GM23338 (cell line): ENCODE data around the gene ELFN2. TPM values are rescaled to one million over a fixed set of nuclear protein-coding genes. Genes with fewer than 3 reads are reported as not detected.

Source experiments
- ATAC-seq: fragments of 200-7000 bp; cut with Tn5 transposase; 3 replicates; pipeline ENCODE4 v1.9.1; 2020
- DNase-seq: peaks from one replicate; pipeline ENCODE4 v3.0.0-alpha.2; 2015; ENCODE audit warnings: low spot score
- H2AFZ ChIP-seq: fragments of 200-600 bp; sonication (generic); 2 replicates; pipeline ENCODE4 v1.8.0; 2016; ENCODE audit warnings: antibody characterized with exemption, mild to moderate bottlenecking, moderate library complexity
- H3F3A ChIP-seq: fragments of 200-600 bp; sonication (generic); replicated peaks from 2 replicates; pipeline ENCODE4 v1.8.0; 2017; ENCODE audit warnings: antibody characterized with exemption, mixed run types, low read depth
- H3K27ac ChIP-seq: fragments of 200-600 bp; sonication (generic); 2 replicates; pipeline ENCODE4 v1.6.1; 2016; ENCODE audit warnings: low read depth
- H3K27me3 ChIP-seq: fragments of 200-600 bp; sonication (generic); 2 replicates; pipeline ENCODE4 v1.8.0; 2016; ENCODE audit warnings: mild to moderate bottlenecking, mixed run types, moderate library complexity; ENCODE audit not compliant: insufficient read depth
- H3K36me3 ChIP-seq: fragments of 200-600 bp; sonication (generic); 2 replicates; pipeline ENCODE4 v1.8.0; 2016; ENCODE audit warnings: mild to moderate bottlenecking; ENCODE audit not compliant: insufficient read depth
- H3K4me1 ChIP-seq: fragments of 200-600 bp; sonication (generic); 2 replicates; pipeline ENCODE4 v1.8.0; 2016; ENCODE audit warnings: mild to moderate bottlenecking, moderate library complexity; ENCODE audit not compliant: insufficient read depth
- H3K4me2 ChIP-seq: fragments of 200-600 bp; sonication (generic); 2 replicates; pipeline ENCODE4 v1.7.1; 2017; ENCODE audit warnings: mixed run types
- H3K4me3 ChIP-seq: fragments of 200-600 bp; sonication (generic); 2 replicates; pipeline ENCODE4 v1.6.1; 2016; ENCODE audit warnings: mixed run types
- H3K79me2 ChIP-seq: fragments of 200-600 bp; sonication (generic); replicated peaks from 2 replicates; pipeline ENCODE4 v1.8.0; 2017; ENCODE audit warnings: mild to moderate bottlenecking; ENCODE audit not compliant: insufficient read depth
- H3K9me2 ChIP-seq: fragments of 200-600 bp; sonication (generic); 2 replicates; pipeline ENCODE4 v1.8.0; 2017; ENCODE audit not compliant: insufficient read depth
- H4K20me1 ChIP-seq: fragments of 200-600 bp; sonication (generic); replicated peaks from 2 replicates; pipeline ENCODE4 v1.8.0; 2017; ENCODE audit warnings: mild to moderate bottlenecking; ENCODE audit not compliant: insufficient read depth
- H3K27ac Mint-ChIP-seq: 2 replicates; pipeline ENCODE4 v1.8.0; 2020; ENCODE audit warnings: inconsistent platforms, mild to moderate bottlenecking, moderate library complexity, mixed read lengths
- H3K27me3 Mint-ChIP-seq: 3 replicates; pipeline ENCODE4 v1.8.0; 2022; ENCODE audit warnings: low read depth, mild to moderate bottlenecking, moderate library complexity, mixed read lengths, inconsistent platforms; ENCODE audit not compliant: insufficient read depth, poor library complexity
- H3K36me3 Mint-ChIP-seq: 3 replicates; pipeline ENCODE4 v1.8.0; 2021; ENCODE audit warnings: low read depth, mild to moderate bottlenecking, inconsistent platforms, moderate library complexity, mixed read lengths
- H3K4me1 Mint-ChIP-seq: 3 replicates; pipeline ENCODE4 v1.8.0; 2020; ENCODE audit warnings: mild to moderate bottlenecking, inconsistent platforms, mixed read lengths
- H3K4me3 Mint-ChIP-seq: 3 replicates; pipeline ENCODE4 v1.8.0; 2021; ENCODE audit warnings: moderate library complexity, mild to moderate bottlenecking, inconsistent platforms, mixed read lengths
- H3K9me3 Mint-ChIP-seq: 3 replicates; pipeline ENCODE4 v1.8.0; 2020; ENCODE audit warnings: moderate library complexity, mild to moderate bottlenecking, inconsistent platforms, mixed read lengths
- CREB1 ChIP-seq: fragments of 250-450 bp; sonication (Bioruptor Pico); IDR thresholded peaks from 2 replicates; pipeline ENCODE4 v1.5.0; 2020; ENCODE audit warnings: low read depth, mild to moderate bottlenecking, moderate library complexity
- EZH2 ChIP-seq: fragments of 200-600 bp; sonication (generic); IDR thresholded peaks from one replicate; pipeline ENCODE4 v1.8.0; 2017; ENCODE audit warnings: antibody characterized with exemption, mild to moderate bottlenecking, low read depth; ENCODE audit not compliant: unreplicated experiment
- EZH2phosphoT487 ChIP-seq: fragments of 200-600 bp; sonication (generic); IDR thresholded peaks from one replicate; pipeline ENCODE4 v1.8.1; 2018; ENCODE audit warnings: antibody characterized with exemption; ENCODE audit not compliant: unreplicated experiment
- JUNB ChIP-seq: IDR thresholded peaks from one replicate; pipeline ENCODE4 v1.6.1; 2016; ENCODE audit warnings: antibody characterized with exemption; ENCODE audit not compliant: unreplicated experiment
- NANOG ChIP-seq: IDR thresholded peaks from 2 replicates; pipeline ENCODE4 v1.6.1; 2016; ENCODE audit warnings: antibody characterized with exemption, borderline replicate concordance
- POLR2AphosphoS5 ChIP-seq: IDR thresholded peaks from 2 replicates; pipeline ENCODE4 v1.6.1; 2016; ENCODE audit warnings: antibody characterized with exemption, low read depth
- REST ChIP-seq: IDR thresholded peaks from one replicate; pipeline ENCODE4 v1.6.1; 2018; ENCODE audit warnings: antibody characterized with exemption; ENCODE audit not compliant: unreplicated experiment
- STAT1 ChIP-seq: IDR thresholded peaks from one replicate; pipeline ENCODE4 v1.6.1; 2016; ENCODE audit warnings: antibody characterized with exemption; ENCODE audit not compliant: unreplicated experiment
- ZNF114 ChIP-seq: fragments of 250-450 bp; sonication (Bioruptor Pico); IDR thresholded peaks from 2 replicates; pipeline ENCODE4 v1.5.0; 2020; ENCODE audit warnings: mild to moderate bottlenecking, moderate library complexity
- ZNF331 ChIP-seq: fragments of 250-450 bp; sonication (Bioruptor Pico); IDR thresholded peaks from 2 replicates; pipeline ENCODE4 v1.5.0; 2020; ENCODE audit warnings: low read depth, mild to moderate bottlenecking, moderate library complexity
- polyA plus RNA-seq: library from polyadenylated mRNA; unstranded; fragments of >200 nt; fragmentation: Nextera tagmentation; extraction: Ambion mirVana; gene quantifications from 2 replicates; pipeline ENCODE4 v1.2.1, GENCODE V29; 2016
- total RNA-seq: library from RNA; depleted of rRNA; stranded (reverse); fragments of >200 nt; shearing (Covaris generic); gene quantifications from 2 replicates; pipeline ENCODE4 v1.2.3, GENCODE V29; 2014
- TF ChIP-seq, protein P1 (sequence below): fragments of 250-450 bp; sonication (Bioruptor Pico); IDR thresholded peaks from 2 replicates; pipeline ENCODE4 v1.5.0; 2020; ENCODE audit warnings: mild to moderate bottlenecking, moderate library complexity
- TF ChIP-seq, protein P2 (sequence below): IDR thresholded peaks from 2 replicates; pipeline ENCODE4 v1.6.1; 2016; ENCODE audit warnings: antibody characterized with exemption

Gene ELFN2
- total and polyA plus RNA-seq, 2 experiments from 2014 or later: 0.18 to 0.35 TPM

DNA sequence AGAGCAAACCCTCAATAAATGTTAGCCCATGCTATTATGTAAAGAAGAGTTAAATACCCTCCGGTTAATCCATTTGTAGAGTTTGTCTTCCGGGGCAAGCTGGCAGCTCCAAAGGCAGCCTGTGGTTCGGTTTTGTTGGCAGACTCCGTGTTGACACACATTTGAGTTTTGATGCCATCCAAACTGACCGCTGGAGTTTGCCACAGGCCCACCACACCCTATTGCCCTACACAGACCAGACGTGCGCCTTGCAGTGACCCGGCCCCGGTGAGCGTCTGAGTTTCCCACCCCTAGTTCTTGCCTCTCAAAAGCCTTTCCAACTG is 25.1 kb downstream of the ELFN2 start (continued):
- TF ChIP-seq EZH2: no peak
- TF ChIP-seq EZH2phosphoT487: no peak
- no peak for TF ChIP-seq REST

DNA sequence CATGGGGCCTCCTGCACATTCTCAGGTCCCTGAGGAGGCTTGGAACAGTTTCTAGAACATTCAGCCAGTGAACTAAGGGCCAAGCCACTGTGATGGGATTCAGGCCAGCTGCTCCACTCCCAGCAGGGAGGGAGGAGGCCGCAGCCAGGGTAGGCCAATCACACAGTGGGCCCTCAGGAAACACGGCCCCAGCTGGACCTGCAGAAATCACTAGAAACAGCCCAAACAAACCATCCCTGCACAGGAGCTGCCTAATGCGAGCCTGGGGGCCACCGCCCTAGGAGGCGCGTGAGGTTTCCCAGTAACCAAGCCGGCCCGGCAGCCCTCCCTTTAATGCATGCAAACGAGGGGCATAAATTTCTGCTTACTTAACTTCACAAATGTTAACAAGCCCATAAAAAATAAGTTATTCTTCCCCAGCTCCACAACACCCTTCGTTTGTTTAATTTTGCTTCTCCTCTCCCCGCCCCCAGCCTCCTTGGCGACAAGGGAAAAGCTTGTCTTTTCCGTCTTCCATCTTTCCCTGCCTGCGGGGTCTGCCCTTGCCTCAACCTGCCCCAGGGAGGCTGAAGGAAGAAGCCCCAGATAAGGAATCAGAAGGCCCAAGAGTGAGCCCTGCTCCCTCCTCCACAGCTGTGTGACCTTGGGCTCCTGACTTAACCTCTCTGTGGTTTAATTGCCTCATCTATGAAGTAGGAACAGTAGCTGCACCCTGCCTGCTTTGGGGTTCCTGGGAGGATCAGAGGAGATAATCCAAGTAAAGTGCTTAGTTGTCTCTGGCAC is 25.7 kb downstream of the ELFN2 start:
- Histone ChIP-seq H3K27ac (no peak overlapping the region), H3K36me3 (no peaks in the 10 kb centered on the region), H3F3A (no peaks in the 10 kb centered on the region), H3K4me3 (no peak overlapping the region), H3K9me2 (no peaks in the 10 kb centered on the region), H3K27me3 (no peaks in the 10 kb centered on the region), H3K4me1 (peaks cover 3% of the 10 kb centered on the region; the same call in 1 of the 2 replicates), H4K20me1 (no peaks in the 10 kb centered on the region), H2AFZ (no peak overlapping the region), H3K79me2 (no peaks in the 10 kb centered on the region), H3K4me2 (no peak overlapping the region)
- no peak for ATAC-seq
- Mint-ChIP-seq H3K4me3 (no peak overlapping the region), H3K36me3 (no peaks in the 10 kb centered on the region), H3K27ac (no peak overlapping the region), H3K4me1 (peaks cover 25% of the 10 kb centered on the region), H3K9me3 (no peaks in the 10 kb centered on the region), H3K27me3 (peaks cover 10% of the 10 kb centered on the region)
- DNase-seq: no peak
- TF ChIP-seq, protein P1, sequence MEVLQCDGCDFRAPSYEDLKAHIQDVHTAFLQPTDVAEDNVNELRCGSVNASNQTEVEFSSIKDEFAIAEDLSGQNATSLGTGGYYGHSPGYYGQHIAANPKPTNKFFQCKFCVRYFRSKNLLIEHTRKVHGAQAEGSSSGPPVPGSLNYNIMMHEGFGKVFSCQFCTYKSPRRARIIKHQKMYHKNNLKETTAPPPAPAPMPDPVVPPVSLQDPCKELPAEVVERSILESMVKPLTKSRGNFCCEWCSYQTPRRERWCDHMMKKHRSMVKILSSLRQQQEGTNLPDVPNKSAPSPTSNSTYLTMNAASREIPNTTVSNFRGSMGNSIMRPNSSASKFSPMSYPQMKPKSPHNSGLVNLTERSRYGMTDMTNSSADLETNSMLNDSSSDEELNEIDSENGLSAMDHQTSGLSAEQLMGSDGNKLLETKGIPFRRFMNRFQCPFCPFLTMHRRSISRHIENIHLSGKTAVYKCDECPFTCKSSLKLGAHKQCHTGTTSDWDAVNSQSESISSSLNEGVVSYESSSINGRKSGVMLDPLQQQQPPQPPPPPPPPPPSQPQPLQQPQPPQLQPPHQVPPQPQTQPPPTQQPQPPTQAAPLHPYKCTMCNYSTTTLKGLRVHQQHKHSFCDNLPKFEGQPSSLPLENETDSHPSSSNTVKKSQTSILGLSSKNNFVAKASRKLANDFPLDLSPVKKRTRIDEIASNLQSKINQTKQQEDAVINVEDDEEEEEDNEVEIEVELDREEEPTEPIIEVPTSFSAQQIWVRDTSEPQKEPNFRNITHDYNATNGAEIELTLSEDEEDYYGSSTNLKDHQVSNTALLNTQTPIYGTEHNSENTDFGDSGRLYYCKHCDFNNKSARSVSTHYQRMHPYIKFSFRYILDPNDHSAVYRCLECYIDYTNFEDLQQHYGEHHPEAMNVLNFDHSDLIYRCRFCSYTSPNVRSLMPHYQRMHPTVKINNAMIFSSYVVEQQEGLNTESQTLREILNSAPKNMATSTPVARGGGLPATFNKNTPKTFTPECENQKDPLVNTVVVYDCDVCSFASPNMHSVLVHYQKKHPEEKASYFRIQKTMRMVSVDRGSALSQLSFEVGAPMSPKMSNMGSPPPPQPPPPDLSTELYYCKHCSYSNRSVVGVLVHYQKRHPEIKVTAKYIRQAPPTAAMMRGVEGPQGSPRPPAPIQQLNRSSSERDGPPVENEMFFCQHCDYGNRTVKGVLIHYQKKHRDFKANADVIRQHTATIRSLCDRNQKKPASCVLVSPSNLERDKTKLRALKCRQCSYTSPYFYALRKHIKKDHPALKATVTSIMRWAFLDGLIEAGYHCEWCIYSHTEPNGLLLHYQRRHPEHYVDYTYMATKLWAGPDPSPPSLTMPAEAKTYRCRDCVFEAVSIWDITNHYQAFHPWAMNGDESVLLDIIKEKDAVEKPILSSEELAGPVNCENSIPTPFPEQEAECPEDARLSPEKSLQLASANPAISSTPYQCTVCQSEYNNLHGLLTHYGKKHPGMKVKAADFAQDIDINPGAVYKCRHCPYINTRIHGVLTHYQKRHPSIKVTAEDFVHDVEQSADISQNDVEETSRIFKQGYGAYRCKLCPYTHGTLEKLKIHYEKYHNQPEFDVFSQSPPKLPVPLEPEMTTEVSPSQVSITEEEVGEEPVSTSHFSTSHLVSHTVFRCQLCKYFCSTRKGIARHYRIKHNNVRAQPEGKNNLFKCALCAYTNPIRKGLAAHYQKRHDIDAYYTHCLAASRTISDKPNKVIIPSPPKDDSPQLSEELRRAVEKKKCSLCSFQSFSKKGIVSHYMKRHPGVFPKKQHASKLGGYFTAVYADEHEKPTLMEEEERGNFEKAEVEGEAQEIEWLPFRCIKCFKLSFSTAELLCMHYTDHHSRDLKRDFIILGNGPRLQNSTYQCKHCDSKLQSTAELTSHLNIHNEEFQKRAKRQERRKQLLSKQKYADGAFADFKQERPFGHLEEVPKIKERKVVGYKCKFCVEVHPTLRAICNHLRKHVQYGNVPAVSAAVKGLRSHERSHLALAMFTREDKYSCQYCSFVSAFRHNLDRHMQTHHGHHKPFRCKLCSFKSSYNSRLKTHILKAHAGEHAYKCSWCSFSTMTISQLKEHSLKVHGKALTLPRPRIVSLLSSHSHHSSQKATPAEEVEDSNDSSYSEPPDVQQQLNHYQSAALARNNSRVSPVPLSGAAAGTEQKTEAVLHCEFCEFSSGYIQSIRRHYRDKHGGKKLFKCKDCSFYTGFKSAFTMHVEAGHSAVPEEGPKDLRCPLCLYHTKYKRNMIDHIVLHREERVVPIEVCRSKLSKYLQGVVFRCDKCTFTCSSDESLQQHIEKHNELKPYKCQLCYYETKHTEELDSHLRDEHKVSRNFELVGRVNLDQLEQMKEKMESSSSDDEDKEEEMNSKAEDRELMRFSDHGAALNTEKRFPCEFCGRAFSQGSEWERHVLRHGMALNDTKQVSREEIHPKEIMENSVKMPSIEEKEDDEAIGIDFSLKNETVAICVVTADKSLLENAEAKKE (CRISPR knock-in tag): no peak
- TF ChIP-seq JUNB (no peak), POLR2AphosphoS5 (no peak), EZH2phosphoT487 (no peak), CREB1 (no peak), EZH2 (no peak), ZNF331 (CRISPR knock-in tag) (no peak), NANOG (no peak), ZNF114 (CRISPR knock-in tag) (no peak), STAT1 (no peak)
- TF ChIP-seq, protein P2, sequence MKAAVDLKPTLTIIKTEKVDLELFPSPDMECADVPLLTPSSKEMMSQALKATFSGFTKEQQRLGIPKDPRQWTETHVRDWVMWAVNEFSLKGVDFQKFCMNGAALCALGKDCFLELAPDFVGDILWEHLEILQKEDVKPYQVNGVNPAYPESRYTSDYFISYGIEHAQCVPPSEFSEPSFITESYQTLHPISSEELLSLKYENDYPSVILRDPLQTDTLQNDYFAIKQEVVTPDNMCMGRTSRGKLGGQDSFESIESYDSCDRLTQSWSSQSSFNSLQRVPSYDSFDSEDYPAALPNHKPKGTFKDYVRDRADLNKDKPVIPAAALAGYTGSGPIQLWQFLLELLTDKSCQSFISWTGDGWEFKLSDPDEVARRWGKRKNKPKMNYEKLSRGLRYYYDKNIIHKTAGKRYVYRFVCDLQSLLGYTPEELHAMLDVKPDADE: no peak
